ENCODE data around the gene FOXD3.

- TF ChIP-seq CTCF (IDR thresholded peaks at IDR 0.05; ENCODE audit: low read depth, low read length) (no peak), POLR2A (IDR thresholded peaks at IDR 0.05; ENCODE audit: extremely low read depth, insufficient read length) (no peak)
These were observed 5.8 kb upstream of the FOXD3 start for GRCh38 chr1:63316598-63316983.
